HG02981 (cell line): ENCODE measurements around the gene CCDC66.

Experiments used
- ATAC-seq: cut with Tn5 transposase; IDR thresholded peaks from one replicate; pipeline ENCODE4 v1.9.1; 2021; ENCODE audit warnings: mild to moderate bottlenecking, moderate library complexity; ENCODE audit not compliant: unreplicated experiment

Gene CCDC66

DNA sequence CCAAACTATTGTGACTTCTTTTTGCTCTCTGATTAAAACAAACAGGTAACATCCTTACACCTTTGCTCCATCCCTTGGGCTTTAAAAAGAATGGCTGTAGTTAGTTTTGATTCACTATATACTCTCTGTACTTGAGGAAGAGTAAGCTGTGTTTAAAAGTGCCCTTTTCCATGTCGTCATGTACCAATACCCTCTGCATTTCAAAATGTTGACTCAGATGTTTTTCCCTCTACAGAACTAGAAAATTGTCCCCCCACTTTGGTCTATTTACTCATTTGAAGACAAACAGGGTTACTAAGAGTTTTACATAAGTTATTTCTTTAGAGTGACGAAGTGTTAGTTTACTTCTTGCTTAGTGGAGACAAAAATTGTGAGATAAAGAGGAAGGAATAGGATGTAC, 63.4 kb downstream of the CCDC66 start:
- ATAC-seq = no peak

DNA sequence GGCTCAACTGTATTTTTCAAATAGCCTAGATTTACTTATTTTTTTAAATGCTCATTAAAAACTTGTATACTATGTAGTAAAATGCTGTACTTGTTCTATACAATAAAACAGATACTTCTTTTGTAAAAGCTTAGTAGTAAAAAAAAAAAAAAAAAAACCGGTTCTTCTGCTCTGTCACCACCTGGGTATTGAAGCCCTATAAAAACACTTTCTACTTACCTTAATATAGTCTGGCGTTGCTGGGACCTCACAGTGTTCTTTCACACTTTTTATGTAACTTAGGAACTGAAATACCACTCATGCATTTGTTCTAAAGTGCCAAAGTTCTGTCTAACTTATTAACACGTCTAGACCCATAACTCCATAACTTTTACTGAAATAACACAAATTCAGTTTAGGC, 64.7 kb downstream of the CCDC66 start:
- no peak for ATAC-seq

- no peak for ATAC-seq
Measured at GRCh38 chr3:56622381-56622780, 65.4 kb downstream of the CCDC66 start.

GRCh38 chr3:56624725-56625124, 67.8 kb downstream of the CCDC66 start:
- ATAC-seq = no peak

DNA sequence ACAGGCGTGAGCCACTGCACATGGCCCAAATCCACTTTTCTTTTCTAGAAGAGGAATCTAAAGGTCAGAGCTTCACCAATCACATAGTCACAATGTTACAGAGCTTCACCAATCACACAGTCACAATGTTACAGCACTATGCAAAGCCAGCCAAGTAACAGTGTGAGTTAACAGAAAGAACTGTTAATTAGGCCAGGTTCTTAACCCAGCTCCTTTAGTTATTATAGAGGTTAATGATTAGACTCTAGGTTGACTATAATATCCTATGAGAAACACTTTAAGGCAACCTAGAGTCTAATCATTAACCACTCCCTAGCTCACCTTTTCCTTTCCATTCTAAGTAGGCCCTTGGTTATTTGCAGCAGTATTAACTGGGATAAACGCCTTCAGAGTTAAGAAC, 72.1 kb downstream of the CCDC66 start:
- ATAC-seq = peak; percentile 81

DNA sequence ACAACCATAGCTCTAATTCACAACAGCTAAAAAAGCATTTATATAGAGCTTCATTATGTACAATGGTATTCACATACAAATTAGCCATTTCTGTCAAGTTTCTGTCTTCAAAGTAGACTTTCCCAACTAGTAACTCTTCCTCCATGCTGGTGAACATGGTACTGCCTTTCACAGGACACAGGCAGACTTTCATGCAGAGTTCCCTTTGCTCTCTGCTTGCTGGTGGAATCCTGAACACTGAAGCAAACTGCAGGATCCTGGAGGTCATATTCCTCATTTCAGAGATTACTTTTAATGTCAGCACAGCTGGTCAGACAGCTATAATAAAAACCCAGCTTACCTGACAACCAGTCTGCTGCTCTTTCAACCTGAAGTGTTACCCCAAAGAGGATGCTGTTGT, 72.5 kb downstream of the CCDC66 start:
- peak; percentile 19 for ATAC-seq

DNA sequence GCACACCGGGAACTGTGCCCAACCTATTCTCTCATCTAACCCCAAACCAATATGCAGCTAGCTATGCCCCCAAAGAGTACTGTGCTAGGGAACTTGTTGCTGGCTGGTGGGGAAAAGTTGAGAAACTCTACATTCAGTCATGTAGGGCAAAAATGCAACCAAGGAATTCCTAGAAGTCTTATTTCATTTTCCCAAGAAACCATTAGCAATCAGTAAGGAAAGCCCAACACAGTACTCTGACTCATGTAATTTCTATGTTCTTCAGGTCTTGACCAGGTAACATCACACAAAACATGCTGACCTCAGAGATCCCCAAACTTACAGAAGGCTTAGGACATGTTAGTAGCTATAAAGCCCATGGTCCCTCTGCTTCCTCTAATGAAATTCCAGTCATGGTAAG, 74.0 kb downstream of the CCDC66 start:
- ATAC-seq = no peak

DNA sequence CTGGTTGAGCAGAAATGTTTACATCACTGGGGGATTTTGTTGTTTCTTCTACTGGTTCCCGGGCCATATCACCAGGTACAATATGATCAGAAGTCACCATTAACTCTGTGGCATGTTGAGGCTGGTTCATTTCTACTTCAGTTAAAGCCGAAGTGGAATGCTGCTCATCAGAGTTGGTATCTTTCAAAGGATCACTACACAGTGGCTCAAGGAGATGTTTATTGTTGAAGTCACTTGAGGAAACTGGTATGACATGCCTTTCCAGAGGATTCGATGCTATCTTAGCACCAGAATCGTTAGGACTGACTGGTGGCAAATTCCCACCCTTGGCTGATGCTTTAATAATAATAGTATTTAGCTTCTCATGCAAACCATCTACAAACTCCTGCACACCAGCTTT, 76.2 kb downstream of the CCDC66 start:
- no peak for ATAC-seq

- no peak for ATAC-seq
Measured at GRCh38 chr3:56633602-56634535, 76.9 kb downstream of the CCDC66 start.

DNA sequence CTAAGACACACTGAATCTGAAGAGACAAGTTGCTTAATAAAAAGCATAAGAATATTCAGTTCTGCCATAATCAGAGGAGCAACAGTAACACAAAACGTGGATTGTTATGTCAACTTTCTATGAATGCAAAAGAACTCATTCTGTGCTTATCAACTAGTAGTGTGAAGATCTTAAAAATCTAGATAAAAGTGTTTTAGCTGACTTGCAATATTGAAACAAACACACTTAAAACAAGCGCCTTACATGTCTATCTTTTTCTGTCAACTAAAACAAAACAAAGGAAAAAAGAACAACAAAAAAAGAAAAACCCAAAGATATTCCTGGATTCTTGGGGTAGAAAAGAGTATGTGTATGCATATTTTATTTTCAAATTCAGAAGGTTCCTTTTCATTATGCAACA, 88.4 kb downstream of the CCDC66 start:
- no peak for ATAC-seq

DNA sequence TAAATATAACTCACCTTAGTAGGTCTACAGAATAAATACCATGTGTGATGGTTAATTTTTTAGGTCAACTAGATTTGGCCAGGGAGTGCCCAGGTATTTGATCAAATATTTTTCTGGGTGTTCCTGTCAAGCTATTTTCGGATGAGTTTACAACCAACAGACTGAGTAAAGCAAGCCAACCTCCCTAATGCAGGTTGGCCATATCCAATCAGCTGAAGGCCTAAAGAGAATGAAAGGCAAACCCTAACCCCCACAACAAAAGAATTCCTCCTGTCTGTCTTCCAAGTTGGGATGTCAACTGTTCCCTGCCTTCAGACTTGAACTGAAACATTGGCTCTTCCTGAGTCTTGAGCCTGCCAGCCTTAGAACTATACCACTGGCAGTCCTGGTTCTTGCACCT, 97.5 kb downstream of the CCDC66 start:
- no peak for ATAC-seq

DNA sequence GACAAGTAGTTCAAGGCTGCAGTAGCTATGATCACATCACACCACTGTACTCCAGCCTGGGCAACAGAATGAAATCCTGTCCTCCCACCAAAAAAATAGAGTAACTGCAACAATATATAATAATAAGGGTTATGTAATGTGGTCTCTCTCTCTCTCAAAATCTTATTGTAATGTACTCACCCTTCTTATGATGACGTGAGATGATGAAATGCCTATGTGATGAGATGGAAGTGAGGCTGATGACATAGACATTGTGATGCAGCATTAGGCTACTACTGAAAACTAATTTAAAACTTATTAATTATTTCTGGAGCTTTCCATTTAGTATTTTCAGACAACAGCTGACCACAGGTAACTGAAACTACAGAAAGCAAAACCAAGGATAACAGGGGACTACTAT, 98.7 kb downstream of the CCDC66 start:
- no peak for ATAC-seq

- no peak for ATAC-seq
Measured at GRCh38 chr3:56664823-56665222, 107.8 kb downstream of the CCDC66 start.

GRCh38 chr3:56667973-56668579, 111.1 kb downstream of the CCDC66 start:
- no peak for ATAC-seq
